ENCODE measurements around the gene CDKL4.
"Not testable (repeated sequence)": the region's sequence is repeated elsewhere in the genome, so short reads cannot be mapped to it uniquely, and the experiment has no call there.

The CDKL4 gene

GRCh38 chr2:39232141-39232540 is 11.6 kb downstream of the CDKL4 start:
- DNase-seq (ENCODE audit: low read depth in 2 of 2): no peak

GRCh38 chr2:39228413-39229209 is 15.2 kb downstream of the CDKL4 start:
- DNase-seq (ENCODE audit: low read depth in 2 of 2): no peak

GRCh38 chr2:39227628-39228412 is 15.9 kb downstream of the CDKL4 start:
- DNase-seq (ENCODE audit: low read depth in 2 of 2): peak; percentile 80 to 81

DNA sequence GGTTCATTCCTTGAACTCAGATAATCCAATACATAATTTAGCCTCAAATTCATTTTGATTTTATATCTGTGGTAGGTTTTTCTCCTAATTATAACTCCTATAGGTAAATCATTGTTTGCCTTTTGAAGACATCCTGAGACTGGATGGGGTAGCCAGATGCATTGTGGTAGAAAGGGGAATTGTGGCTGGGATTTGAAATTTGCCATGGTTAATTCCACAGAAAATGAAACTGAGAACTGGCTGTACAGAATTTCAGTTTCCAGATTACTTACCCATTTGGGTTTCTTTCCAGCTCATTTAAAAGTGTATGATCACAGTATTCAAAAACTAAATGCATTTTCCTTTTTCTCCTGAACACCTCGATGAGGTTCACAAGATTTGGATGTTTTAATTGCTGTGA is 18.2 kb downstream of the CDKL4 start:
- DNase-seq (ENCODE audit: low read depth in 2 of 2): no peak

- DNase-seq (ENCODE audit: low read depth in 2 of 2): no peak
Observed at GRCh38 chr2:39223909-39224308, 19.9 kb downstream of the CDKL4 start.

DNA sequence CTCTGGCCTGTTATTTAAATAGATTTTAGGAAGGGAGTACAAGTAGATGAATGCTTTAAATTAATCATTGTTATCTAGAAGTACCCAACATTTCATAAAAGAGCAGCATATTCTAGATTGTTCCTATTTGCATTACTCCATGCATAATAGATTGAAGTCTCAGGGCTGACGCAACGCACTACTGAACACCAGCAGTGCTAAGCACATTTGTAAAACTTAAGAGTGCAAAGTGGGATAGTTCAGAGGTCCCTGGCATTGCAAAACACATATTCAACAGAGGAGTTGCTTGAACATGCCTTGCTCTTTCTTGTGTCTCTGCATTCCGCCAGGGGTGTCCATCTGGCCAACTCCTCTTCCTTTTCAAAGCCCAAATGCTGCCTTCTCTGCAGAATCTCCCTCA is 22.3 kb downstream of the CDKL4 start:
- DNase-seq (ENCODE audit: low read depth in 2 of 2): no peak

- no peak for DNase-seq (ENCODE audit: low read depth in 2 of 2)
Observed at GRCh38 chr2:39220136-39220535, 23.6 kb downstream of the CDKL4 start.

DNA sequence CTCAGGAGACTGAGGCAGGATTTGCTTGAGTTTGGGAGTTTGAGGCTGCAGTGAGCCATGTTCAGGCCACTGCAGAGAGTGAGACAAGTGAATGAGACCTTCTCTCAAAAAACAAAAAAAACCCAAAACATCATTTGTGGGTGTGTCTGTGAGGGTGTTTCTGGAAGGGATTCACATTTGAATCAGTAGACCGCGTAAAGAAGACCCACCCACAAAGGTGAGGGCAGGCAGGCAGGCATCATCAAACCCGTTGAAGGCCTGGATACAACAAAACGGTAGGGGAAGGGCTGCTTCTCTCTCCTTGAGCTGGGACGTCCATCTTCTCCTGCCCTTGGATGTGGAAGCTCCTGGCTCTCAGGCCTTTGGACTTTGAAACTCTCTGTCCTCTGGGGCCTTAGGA is 25.4 kb downstream of the CDKL4 start:
- no peak for DNase-seq (ENCODE audit: low read depth in 2 of 2)

DNA sequence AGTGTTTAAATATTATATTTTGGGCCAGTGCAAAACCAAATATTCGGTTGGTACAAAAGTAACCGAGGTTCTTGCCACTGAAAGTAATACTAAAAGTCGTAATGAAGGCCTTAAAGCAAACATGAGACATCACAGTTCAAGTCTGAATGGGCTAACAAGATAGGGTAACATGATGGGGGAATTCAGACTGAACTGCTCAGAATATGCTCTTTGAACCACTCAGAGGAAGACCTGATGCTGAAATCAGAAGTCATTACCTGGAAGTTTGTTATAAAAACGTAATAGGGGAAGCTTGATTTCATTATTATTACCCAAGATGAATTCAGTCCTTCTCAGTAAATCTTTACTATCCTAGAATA is 26.6 kb downstream of the CDKL4 start:
- DNase-seq (ENCODE audit: low read depth in 2 of 2): no peak

- DNase-seq (ENCODE audit: low read depth in 2 of 2): peak; percentile 17 to 22
Observed at GRCh38 chr2:39216346-39217191, 27.2 kb downstream of the CDKL4 start.

GRCh38 chr2:39215545-39215944 is 28.2 kb downstream of the CDKL4 start:
- DNase-seq (ENCODE audit: low read depth in 2 of 2): no peak

DNA sequence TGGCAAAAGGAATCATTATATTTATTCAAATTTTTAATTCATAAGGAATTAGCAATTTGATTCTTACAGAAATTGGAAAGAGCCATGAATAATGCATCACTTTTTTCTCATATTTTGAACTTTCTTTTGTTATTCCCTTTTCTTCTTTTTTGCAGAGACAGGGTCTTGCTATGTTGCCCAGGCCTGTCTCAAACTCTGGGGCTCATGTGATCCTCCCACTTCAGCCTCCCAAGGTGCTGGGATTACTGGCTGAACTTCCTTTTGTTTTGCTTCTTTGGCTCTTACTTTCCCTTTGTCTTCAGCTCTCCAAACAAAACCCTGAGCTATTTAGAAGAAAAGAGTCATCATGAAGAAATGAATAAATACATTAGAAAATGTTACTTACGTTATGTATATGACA is 30.8 kb downstream of the CDKL4 start:
- DNase-seq (ENCODE audit: low read depth in 2 of 2): no peak

- DNase-seq (ENCODE audit: low read depth in 2 of 2): no peak
Observed at GRCh38 chr2:39210846-39211245, 32.9 kb downstream of the CDKL4 start.

DNA sequence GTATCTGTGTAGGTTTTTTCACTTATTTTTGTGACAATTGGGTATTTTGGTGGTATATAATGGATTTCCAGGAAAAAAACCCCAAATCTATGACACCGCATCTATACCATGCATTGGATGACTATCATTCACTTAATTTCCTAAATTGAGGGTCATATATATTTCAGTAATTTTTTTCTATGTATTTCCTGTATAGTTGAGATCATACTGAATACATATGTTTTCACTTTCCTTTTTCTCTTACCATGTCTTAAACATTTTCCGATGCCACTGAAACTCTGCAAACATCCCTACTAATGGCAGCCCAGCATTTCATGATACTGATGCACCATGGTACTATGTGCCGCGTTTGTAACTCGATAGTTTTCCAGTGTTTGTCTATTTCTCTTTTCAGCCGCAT is 40.4 kb downstream of the CDKL4 start:
- DNase-seq (ENCODE audit: low read depth in 2 of 2): no peak

- no peak for DNase-seq (ENCODE audit: low read depth in 2 of 2)
Observed at GRCh38 chr2:39202639-39203369, 41.0 kb downstream of the CDKL4 start.

GRCh38 chr2:39197003-39197402 is 46.8 kb downstream of the CDKL4 start:
- DNase-seq (ENCODE audit: low read depth in 2 of 2): not testable (repeated sequence)

DNA sequence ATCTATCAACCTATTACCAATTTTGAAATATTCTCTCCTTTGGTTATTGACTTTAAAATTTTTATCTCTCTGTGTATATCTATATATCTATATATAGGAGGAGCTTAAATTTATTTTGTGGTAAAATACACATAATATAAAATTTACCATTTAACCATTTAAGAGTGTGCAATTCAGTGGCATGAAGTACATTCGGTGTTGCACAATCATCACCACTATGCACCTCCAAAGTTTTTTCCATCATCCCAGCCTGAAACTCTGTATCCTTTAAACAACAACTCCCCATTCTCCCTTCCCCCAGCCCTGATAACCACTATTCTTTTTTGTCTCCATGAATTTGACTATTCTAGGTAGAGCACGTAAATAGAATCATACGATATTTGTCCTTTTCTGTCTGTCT is 49.1 kb downstream of the CDKL4 start:
- no peak for DNase-seq (ENCODE audit: low read depth in 2 of 2)

DNA sequence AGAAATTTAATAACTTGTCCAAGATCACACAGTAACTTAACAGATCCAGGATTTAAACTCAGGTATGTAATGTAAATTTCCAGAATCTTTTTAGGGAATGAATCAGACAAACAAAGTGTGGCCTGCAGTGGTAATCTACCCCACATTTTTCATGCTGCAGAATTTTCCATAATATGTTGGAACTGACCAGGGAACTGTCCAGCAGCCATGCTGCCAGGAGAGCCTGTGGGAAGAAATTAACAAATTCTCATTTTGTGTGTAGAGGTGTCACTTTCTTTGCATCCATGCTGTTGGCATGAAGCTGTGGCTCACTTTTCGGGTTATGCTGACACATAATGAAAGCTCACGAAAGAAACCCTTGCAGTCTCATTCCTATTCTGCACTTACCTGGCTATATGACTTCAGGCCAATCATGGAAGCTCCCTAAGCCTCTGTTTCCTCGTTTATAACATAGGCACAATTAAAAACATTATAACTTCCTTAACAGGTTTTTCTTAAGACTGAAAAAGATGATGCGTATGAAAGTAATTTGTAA is 54.7 kb downstream of the CDKL4 start:
- no peak for DNase-seq (ENCODE audit: low read depth in 2 of 2)

- DNase-seq (ENCODE audit: low read depth in 2 of 2): no peak
Observed at GRCh38 chr2:39183673-39184072, 60.1 kb downstream of the CDKL4 start.

GRCh38 chr2:39181297-39181696 is 62.5 kb downstream of the CDKL4 start:
- no peak for DNase-seq (ENCODE audit: low read depth in 2 of 2)

All from stimulated activated CD4-positive, alpha-beta T cell treated with anti-CD3 and anti-CD28 coated beads, Interleukin-1b, Interleukin-23, amount 100 ng/mL, for 4 hours (primary cell).